ENCODE results near the gene MBD3. TPM values are rescaled to one million over a fixed set of nuclear protein-coding genes. Genes with fewer than 3 reads are reported as not detected.

MBD3 gene
- total RNA-seq, 1 donor from 2014 or later, result 133 TPM

- no peak for DNase-seq (ENCODE audit: low spot score, unreplicated experiment)
- Mint-ChIP-seq H3K27me3 (no peaks in the 10 kb centered on the region), H3K36me3 (ENCODE audit: insufficient read depth) (peaks cover 29% of the 10 kb centered on the region), H3K9me3 (ENCODE audit: low read depth) (no peaks in the 10 kb centered on the region), H3K4me1 (ENCODE audit: low read depth) (no peaks in the 10 kb centered on the region), H3K27ac (no peak overlapping the region), H3K4me3 (ENCODE audit: low read depth) (no peak overlapping the region)
- TF ChIP-seq CTCF (IDR thresholded peaks at IDR 0.05; ENCODE audit: unreplicated experiment), result no peak
These were observed 21.3 kb upstream of the MBD3 start for GRCh38 chr19:1613808-1614570.

DNA sequence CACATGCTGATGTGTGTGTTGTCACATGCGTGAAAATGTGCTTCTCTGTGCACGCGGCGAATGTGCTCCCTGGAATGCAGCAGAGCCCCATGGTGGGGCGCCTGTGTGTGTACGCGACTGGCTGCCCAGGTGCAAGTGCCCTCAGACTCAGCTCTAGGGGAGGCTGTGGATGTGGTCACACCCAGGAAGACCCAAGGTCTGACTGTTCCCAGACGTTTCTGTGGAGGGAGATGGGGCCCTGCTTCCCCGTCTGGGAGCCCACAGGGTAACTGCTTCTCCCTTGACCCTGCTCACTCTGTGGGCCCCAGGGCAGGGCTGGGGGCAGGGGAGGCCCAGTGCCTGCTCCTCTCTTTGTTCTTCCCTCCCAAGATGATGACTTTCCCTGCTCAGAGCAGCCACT, 20.5 kb upstream of the MBD3 start:
- no peaks in the 10 kb centered on the region for H3K9me3 Mint-ChIP-seq (ENCODE audit: low read depth)
- H3K4me3 Mint-ChIP-seq (ENCODE audit: low read depth), result no peak overlapping the region
- TF ChIP-seq CTCF (IDR thresholded peaks at IDR 0.05; ENCODE audit: unreplicated experiment), result no peak
- DNase-seq (ENCODE audit: low spot score, unreplicated experiment), result no peak
- no peaks in the 10 kb centered on the region for H3K4me1 Mint-ChIP-seq (ENCODE audit: low read depth)
- no peaks in the 10 kb centered on the region for H3K27me3 Mint-ChIP-seq
- peaks cover 25% of the 10 kb centered on the region for H3K36me3 Mint-ChIP-seq (ENCODE audit: insufficient read depth)
- no peak overlapping the region for H3K27ac Mint-ChIP-seq

- no peak for TF ChIP-seq CTCF (IDR thresholded peaks at IDR 0.05; ENCODE audit: unreplicated experiment)
- DNase-seq (ENCODE audit: low spot score, unreplicated experiment), result no peak
- Mint-ChIP-seq H3K9me3 (ENCODE audit: low read depth) (no peaks in the 10 kb centered on the region), H3K27me3 (no peaks in the 10 kb centered on the region), H3K4me1 (ENCODE audit: low read depth) (no peaks in the 10 kb centered on the region), H3K4me3 (ENCODE audit: low read depth) (no peak overlapping the region), H3K27ac (no peak overlapping the region), H3K36me3 (ENCODE audit: insufficient read depth) (peaks cover 23% of the 10 kb centered on the region)
These were observed 19.7 kb upstream of the MBD3 start for GRCh38 chr19:1612114-1613086.

DNA sequence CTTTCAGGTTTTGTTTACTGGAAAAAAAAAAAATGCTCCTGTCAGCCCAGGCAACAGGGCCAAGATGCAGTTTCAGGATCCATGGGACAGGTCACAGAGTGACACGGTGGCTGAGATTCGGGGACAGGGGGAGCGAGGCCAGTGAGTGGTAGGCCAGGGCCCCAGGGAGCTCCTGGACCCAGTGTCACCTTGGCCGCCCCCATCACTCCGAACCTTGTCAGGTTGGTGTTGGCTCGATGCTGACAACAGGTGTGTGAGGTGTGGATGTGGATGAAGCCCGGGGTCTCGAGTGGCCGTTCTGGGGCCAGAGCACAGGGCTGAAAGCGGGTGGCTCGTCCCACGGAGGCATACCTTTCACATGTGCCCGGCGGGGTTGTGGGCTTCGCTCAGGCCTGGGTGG, 18.7 kb upstream of the MBD3 start:
- Mint-ChIP-seq H3K4me3 (ENCODE audit: low read depth) (no peak overlapping the region), H3K9me3 (ENCODE audit: low read depth) (no peaks in the 10 kb centered on the region), H3K4me1 (ENCODE audit: low read depth) (peaks cover 1% of the 10 kb centered on the region), H3K27me3 (no peaks in the 10 kb centered on the region), H3K27ac (no peak overlapping the region), H3K36me3 (ENCODE audit: insufficient read depth) (peaks cover 18% of the 10 kb centered on the region)
- TF ChIP-seq CTCF (IDR thresholded peaks at IDR 0.05; ENCODE audit: unreplicated experiment), result no peak
- DNase-seq (ENCODE audit: low spot score, unreplicated experiment), result no peak

- Mint-ChIP-seq H3K27me3 (no peaks in the 10 kb centered on the region), H3K4me1 (ENCODE audit: low read depth) (peaks cover 5% of the 10 kb centered on the region), H3K9me3 (ENCODE audit: low read depth) (no peaks in the 10 kb centered on the region), H3K4me3 (ENCODE audit: low read depth) (no peak overlapping the region), H3K27ac (no peak overlapping the region), H3K36me3 (ENCODE audit: insufficient read depth) (peaks cover 14% of the 10 kb centered on the region)
- no peak for TF ChIP-seq CTCF (IDR thresholded peaks at IDR 0.05; ENCODE audit: unreplicated experiment)
- no peak for DNase-seq (ENCODE audit: low spot score, unreplicated experiment)
These were observed 17.9 kb upstream of the MBD3 start for GRCh38 chr19:1610579-1610978.
